IMR-90 (cell line): ENCODE measurements around the gene CRYBA1. TPM values are rescaled to one million over a fixed set of nuclear protein-coding genes. Genes with fewer than 3 reads are reported as not detected.

ENCODE experiments used
- ATAC-seq: fragments of 200-7000 bp; cut with Tn5 transposase; 2 replicates; pipeline ENCODE4 v1.9.1; 2020; ENCODE audit warnings: low read depth, mild to moderate bottlenecking, moderate library complexity
- BruUV-seq: library from RNA; stranded (reverse); fragments of 400-500 nt; replicated peaks from 2 replicates; lab custom pipeline; 2021; lab: Mats Ljungman, UMichigan
- CTCF ChIA-PET: fragments of 300-600 bp; formaldehyde crosslinking; extraction: SDS; loops from one replicate; lab custom pipeline; 2021; ENCODE audit warnings: antibody characterized with exemption; lab: Yijun Ruan, JAX
- POLR2A ChIA-PET: fragments of 300-600 bp; sonication (Branson Sonifier 250); formaldehyde crosslinking; loops from one replicate; lab custom pipeline; 2022; ENCODE audit warnings: antibody characterized with exemption; ENCODE audit not compliant: unreplicated experiment; lab: Charles Lee
- DNase-seq: peaks from one replicate; pipeline ENCODE4 v3.0.0; 2013
- H2AFZ ChIP-seq: replicated peaks from 2 replicates; pipeline ENCODE3; 2013; ENCODE audit warnings: low read length, mild to moderate bottlenecking; ENCODE audit not compliant: poor library complexity
- H2AK5ac ChIP-seq: 2 replicates; pipeline ENCODE4 v1.6.1; 2013; ENCODE audit warnings: low read depth, low read length, inconsistent platforms
- H2AK9ac ChIP-seq: replicated peaks from 2 replicates; pipeline ENCODE3; 2013; ENCODE audit warnings: mild to moderate bottlenecking, low read depth, low read length, moderate library complexity; ENCODE audit not compliant: poor library complexity
- H2BK120ac ChIP-seq: 2 replicates; pipeline ENCODE4 v1.6.1; 2013; ENCODE audit warnings: low read depth, low read length, inconsistent platforms
- H2BK15ac ChIP-seq: 3 replicates; pipeline ENCODE4 v1.6.1; 2013; ENCODE audit warnings: low read depth, low read length, inconsistent platforms
- H2BK20ac ChIP-seq: 2 replicates; pipeline ENCODE4 v1.6.1; 2013; ENCODE audit warnings: low read depth, mild to moderate bottlenecking, inconsistent platforms, low read length, moderate library complexity
- H2BK5ac ChIP-seq: 2 replicates; pipeline ENCODE4 v1.6.1; 2013; ENCODE audit warnings: mild to moderate bottlenecking, low read depth, low read length, inconsistent platforms; ENCODE audit not compliant: poor library complexity, severe bottlenecking
- H3K14ac ChIP-seq: replicated peaks from 2 replicates; pipeline ENCODE4 v1.6.1; 2013; ENCODE audit warnings: low read depth, low read length, inconsistent platforms
- H3K18ac ChIP-seq: 2 replicates; pipeline ENCODE4 v1.6.1; 2013; ENCODE audit warnings: low read depth, low read length, control low read depth
- H3K23ac ChIP-seq: 2 replicates; pipeline ENCODE4 v1.6.1; 2013; ENCODE audit warnings: low read depth, low read length, inconsistent platforms
- H3K27ac ChIP-seq: 2 replicates; pipeline ENCODE4 v1.5.1; 2013; ENCODE audit warnings: mild to moderate bottlenecking, control low read depth, low read length; ENCODE audit not compliant: insufficient read depth
- H3K27me3 ChIP-seq: 2 replicates; pipeline ENCODE4 v1.6.1; 2013; ENCODE audit warnings: low read length; ENCODE audit not compliant: control insufficient read depth, insufficient read depth
- H3K36me3 ChIP-seq: 2 replicates; pipeline ENCODE4 v1.6.1; 2013; ENCODE audit warnings: low read length, mixed read lengths; ENCODE audit not compliant: control insufficient read depth, insufficient read depth
- H3K4ac ChIP-seq: 2 replicates; pipeline ENCODE4 v1.6.1; 2013; ENCODE audit warnings: low read depth, low read length, inconsistent platforms
- H3K4me1 ChIP-seq: 2 replicates; pipeline ENCODE4 v1.6.1; 2013; ENCODE audit warnings: low read length, mixed read lengths; ENCODE audit not compliant: control insufficient read depth, insufficient read depth
- H3K4me2 ChIP-seq: 2 replicates; pipeline ENCODE4 v1.6.1; 2013; ENCODE audit warnings: low read depth, mild to moderate bottlenecking, control low read depth, low read length, moderate library complexity
- H3K4me3 ChIP-seq: 2 replicates; pipeline ENCODE4 v1.5.1; 2013; ENCODE audit warnings: low read depth, mild to moderate bottlenecking, control low read depth, low read length, moderate library complexity; ENCODE audit not compliant: insufficient read depth
- H3K56ac ChIP-seq: 2 replicates; pipeline ENCODE4 v1.6.1; 2013; ENCODE audit warnings: low read length, inconsistent platforms; ENCODE audit not compliant: insufficient read depth; ENCODE audit errors: extremely low read depth
- H3K79me1 ChIP-seq, 2 experiments: 2 replicates each; pipeline ENCODE4 v1.6.1; 2013; ENCODE audit warnings: low read length in 2 of 2, inconsistent platforms in 1 of 2, low read depth in 1 of 2
- H3K9ac ChIP-seq: 2 replicates; pipeline ENCODE4 v1.6.1; 2013; ENCODE audit warnings: low read depth, low read length, control low read depth
- H3K9me1 ChIP-seq: 2 replicates; pipeline ENCODE4 v1.6.1; 2013; ENCODE audit warnings: low read length, inconsistent platforms; ENCODE audit not compliant: insufficient read depth
- H3K9me3 ChIP-seq: 2 replicates; pipeline ENCODE4 v1.6.1; 2013; ENCODE audit warnings: low read length; ENCODE audit not compliant: control insufficient read depth, insufficient read depth
- H4K20me1 ChIP-seq: 2 replicates; pipeline ENCODE4 v1.6.1; 2013; ENCODE audit warnings: low read length, inconsistent platforms; ENCODE audit not compliant: insufficient read depth
- H4K5ac ChIP-seq: 2 replicates; pipeline ENCODE4 v1.6.1; 2013; ENCODE audit warnings: mild to moderate bottlenecking, low read depth, low read length, control low read depth
- H4K8ac ChIP-seq, 2 experiments: 2 replicates each; pipeline ENCODE4 v1.6.1; 2013; ENCODE audit warnings: low read depth in 2 of 2, low read length in 2 of 2, control low read depth in 1 of 2, inconsistent platforms in 1 of 2
- H4K91ac ChIP-seq: 2 replicates; pipeline ENCODE4 v1.6.1; 2013; ENCODE audit warnings: low read depth, low read length, inconsistent platforms; ENCODE audit not compliant: insufficient read depth
- CHD1 ChIP-seq: IDR thresholded peaks from 2 replicates; pipeline ENCODE4 v1.6.1; 2012; ENCODE audit warnings: low read depth, low read length, improper control_type of control experiment
- MAFK ChIP-seq: IDR thresholded peaks from 2 replicates; pipeline ENCODE4 v1.6.1; 2012; ENCODE audit warnings: low read depth, low read length, improper control_type of control experiment
- MXI1 ChIP-seq: IDR thresholded peaks from 2 replicates; pipeline ENCODE4 v1.6.1; 2012; ENCODE audit warnings: low read depth, mild to moderate bottlenecking, low read length, moderate library complexity, borderline replicate concordance
- NFE2L2 ChIP-seq: fragments of 150-350 bp; IDR thresholded peaks from 2 replicates; pipeline ENCODE4 v1.6.1; 2016; ENCODE audit warnings: low read depth, mild to moderate bottlenecking, low read length
- POLR2A ChIP-seq: IDR thresholded peaks from 2 replicates; pipeline ENCODE4 v1.6.1; 2012; ENCODE audit warnings: mild to moderate bottlenecking, low read depth, low read length
- RAD21 ChIP-seq: IDR thresholded peaks from 2 replicates; pipeline ENCODE4 v1.6.1; 2012; ENCODE audit warnings: low read length, improper control_type of control experiment
- RCOR1 ChIP-seq: IDR thresholded peaks from 2 replicates; pipeline ENCODE4 v1.6.1; 2012; ENCODE audit warnings: mild to moderate bottlenecking, low read length, improper control_type of control experiment; ENCODE audit not compliant: insufficient replicate concordance
- WGBS, 2 experiments: methylation state at CpG; one replicate each; pipeline versions ENCODE4 v1.1.5 to v1.1.7; 2013; ENCODE audit warnings: missing lambda C conversion rate in 2 of 2; ENCODE audit not compliant: insufficient read length in 1 of 2; ENCODE audit errors: extremely low coverage in 2 of 2; 5-methylcytosine and 5-hydroxymethylcytosine counted together
- dilution Hi-C: fragments of 300-500 bp; cut with HindIII; formaldehyde crosslinking; loops from one replicate; pipeline ENCODE4 v1.14.3; 2018; ENCODE audit warnings: low sequenced_read_pairs; ENCODE audit not compliant: unreplicated experiment
- in situ Hi-C: fragments of 300-500 bp; cut with MboI; formaldehyde crosslinking; loops from 3 replicates; pipeline ENCODE4 v1.14.3; 2019; ENCODE audit warnings: low sequenced_read_pairs, inconsistent platforms, mixed read lengths
- intact Hi-C: fragments of 100-400 bp; cut with micrococcal nuclease; formaldehyde crosslinking; loops from 2 replicates; pipeline ENCODE4 v1.10.0; 2022
- polyA plus RNA-seq, 3 experiments: library from polyadenylated mRNA; depleted of rRNA; stranded (reverse); fragments of >200 nt; gene quantifications; 2 replicates each; pipeline ENCODE4 v1.2.3, GENCODE V29; 2012; ENCODE audit warnings: low replicate concordance in 1 of 3
- total RNA-seq: library from RNA; depleted of rRNA; stranded (reverse); fragments of >200 nt; gene quantifications from 2 replicates; pipeline ENCODE4 v1.2.3, GENCODE V29; 2012
- TF ChIP-seq, protein P1 (sequence below): fragments of 150-350 bp; IDR thresholded peaks from 2 replicates; pipeline ENCODE4 v1.6.1; 2016; ENCODE audit warnings: low read depth, mild to moderate bottlenecking, low read length, moderate library complexity, borderline replicate concordance
- TF ChIP-seq, protein P2 (sequence below): conservative IDR thresholded peaks from 2 replicates; pipeline ENCODE4 v1.5.1; 2012; ENCODE audit warnings: mild to moderate bottlenecking, low read depth, low read length, improper control_type of control experiment

CRYBA1 gene
- total and polyA plus RNA-seq, 2 of the 4 experiments (the other 2 are of a cell fraction), result not detected

DNA sequence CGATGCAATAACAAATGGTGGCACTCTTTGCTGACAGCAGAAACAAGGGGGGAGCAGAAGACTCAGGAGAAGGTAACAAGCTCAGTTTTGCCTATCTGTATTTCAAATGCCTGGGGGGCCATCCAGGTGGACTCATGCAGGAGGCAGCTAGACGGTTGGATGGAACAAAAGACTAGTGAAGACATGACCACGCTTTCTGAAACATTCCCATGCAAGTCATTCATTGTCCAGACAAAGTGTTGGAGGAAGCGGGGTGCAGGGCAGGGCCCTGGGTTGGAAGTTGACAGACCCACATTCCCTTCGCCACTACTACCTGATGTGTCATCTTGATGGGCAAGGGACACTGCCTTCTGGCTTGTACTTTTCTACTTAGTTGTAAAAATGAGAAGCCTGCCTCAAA, 29.8 kb upstream of the CRYBA1 start:
- CTCF ChIA-PET, result interaction anchor here (1.3 to 3.4 kb wide), 2 partner anchors 68 to 72 kb away, joined by 4 to 13 read pairs; no protein-coding TSS in a partner anchor
- H3K18ac ChIP-seq, result no peak overlapping the region
- intact Hi-C loops, result no loop called here

More for the DNA sequence above, 29.8 kb upstream of the CRYBA1 start:
- POLR2A ChIA-PET, result no interaction called here
- H2BK20ac ChIP-seq, result no peak overlapping the region
- no peak overlapping the region for H4K91ac ChIP-seq
- no peaks in the 10 kb centered on the region for H3K36me3 ChIP-seq
- H3K4me3 ChIP-seq, result no peak overlapping the region
- no peak for ATAC-seq
- H2AFZ ChIP-seq, result no peak overlapping the region
- no TSS peak for BruUV-seq
- no peaks in the 10 kb centered on the region for H3K27me3 ChIP-seq
- H3K4me1 ChIP-seq, result no peaks in the 10 kb centered on the region; the same call in 1 of the 2 replicates
- 86% methylated on average over 3 of the region's 5 CpGs; no CpG with 5 or more reads in 1 of the 2 experiments for WGBS, 2 experiments
- H3K56ac ChIP-seq, result no peak overlapping the region
- H2BK120ac ChIP-seq, result no peak overlapping the region
- H3K79me1 ChIP-seq, result no peaks in the 10 kb centered on the region
- H2BK15ac ChIP-seq, result no peak overlapping the region
- H4K8ac ChIP-seq, result no peak overlapping the region
- dilution Hi-C loops (no loop called here), in situ Hi-C loops (loop anchor here (5.0 kb wide), 1 partner anchor 70 kb away; no protein-coding TSS in a partner anchor)
- no peak overlapping the region for H4K5ac ChIP-seq
- H3K9me1 ChIP-seq, result peaks cover 10% of the 10 kb centered on the region
- H3K23ac ChIP-seq, result 0 out of 2 replicates have a peak overlapping the region, but pooled peaks have one; percentile 31
- H3K27ac ChIP-seq, result no peak overlapping the region
- H2AK5ac ChIP-seq, result no peak overlapping the region
- H3K14ac ChIP-seq, result no peak overlapping the region
- no peaks in the 10 kb centered on the region for H3K9me3 ChIP-seq
- no peak for TF ChIP-seq CHD1
- no peak for TF ChIP-seq POLR2A
- TF ChIP-seq, protein P1, sequence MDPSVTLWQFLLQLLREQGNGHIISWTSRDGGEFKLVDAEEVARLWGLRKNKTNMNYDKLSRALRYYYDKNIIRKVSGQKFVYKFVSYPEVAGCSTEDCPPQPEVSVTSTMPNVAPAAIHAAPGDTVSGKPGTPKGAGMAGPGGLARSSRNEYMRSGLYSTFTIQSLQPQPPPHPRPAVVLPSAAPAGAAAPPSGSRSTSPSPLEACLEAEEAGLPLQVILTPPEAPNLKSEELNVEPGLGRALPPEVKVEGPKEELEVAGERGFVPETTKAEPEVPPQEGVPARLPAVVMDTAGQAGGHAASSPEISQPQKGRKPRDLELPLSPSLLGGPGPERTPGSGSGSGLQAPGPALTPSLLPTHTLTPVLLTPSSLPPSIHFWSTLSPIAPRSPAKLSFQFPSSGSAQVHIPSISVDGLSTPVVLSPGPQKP, result no peak
- no peak for TF ChIP-seq MAFK
- no peak for TF ChIP-seq RAD21
- TF ChIP-seq RCOR1, result no peak
- TF ChIP-seq, protein P2, sequence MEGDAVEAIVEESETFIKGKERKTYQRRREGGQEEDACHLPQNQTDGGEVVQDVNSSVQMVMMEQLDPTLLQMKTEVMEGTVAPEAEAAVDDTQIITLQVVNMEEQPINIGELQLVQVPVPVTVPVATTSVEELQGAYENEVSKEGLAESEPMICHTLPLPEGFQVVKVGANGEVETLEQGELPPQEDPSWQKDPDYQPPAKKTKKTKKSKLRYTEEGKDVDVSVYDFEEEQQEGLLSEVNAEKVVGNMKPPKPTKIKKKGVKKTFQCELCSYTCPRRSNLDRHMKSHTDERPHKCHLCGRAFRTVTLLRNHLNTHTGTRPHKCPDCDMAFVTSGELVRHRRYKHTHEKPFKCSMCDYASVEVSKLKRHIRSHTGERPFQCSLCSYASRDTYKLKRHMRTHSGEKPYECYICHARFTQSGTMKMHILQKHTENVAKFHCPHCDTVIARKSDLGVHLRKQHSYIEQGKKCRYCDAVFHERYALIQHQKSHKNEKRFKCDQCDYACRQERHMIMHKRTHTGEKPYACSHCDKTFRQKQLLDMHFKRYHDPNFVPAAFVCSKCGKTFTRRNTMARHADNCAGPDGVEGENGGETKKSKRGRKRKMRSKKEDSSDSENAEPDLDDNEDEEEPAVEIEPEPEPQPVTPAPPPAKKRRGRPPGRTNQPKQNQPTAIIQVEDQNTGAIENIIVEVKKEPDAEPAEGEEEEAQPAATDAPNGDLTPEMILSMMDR, result no peak
- TF ChIP-seq MXI1, result no peak
- no peak for TF ChIP-seq NFE2L2
- H3K9ac ChIP-seq, result no peak overlapping the region
- no peak for DNase-seq
- H2BK5ac ChIP-seq, result no peak overlapping the region
- no peak overlapping the region for H3K4ac ChIP-seq
- no peak overlapping the region for H2AK9ac ChIP-seq
- H4K20me1 ChIP-seq, result no peaks in the 10 kb centered on the region
- H3K4me2 ChIP-seq, result no peak overlapping the region
